NCI-H1417 (cell line): Measurements from ENCODE around the gene IGF2BP3.

Experiments
- DNase-seq, 3 experiments: peaks; one replicate each; lab custom pipeline; 2025; lab: John Stamatoyannopoulos, UW

Gene IGF2BP3

DNA sequence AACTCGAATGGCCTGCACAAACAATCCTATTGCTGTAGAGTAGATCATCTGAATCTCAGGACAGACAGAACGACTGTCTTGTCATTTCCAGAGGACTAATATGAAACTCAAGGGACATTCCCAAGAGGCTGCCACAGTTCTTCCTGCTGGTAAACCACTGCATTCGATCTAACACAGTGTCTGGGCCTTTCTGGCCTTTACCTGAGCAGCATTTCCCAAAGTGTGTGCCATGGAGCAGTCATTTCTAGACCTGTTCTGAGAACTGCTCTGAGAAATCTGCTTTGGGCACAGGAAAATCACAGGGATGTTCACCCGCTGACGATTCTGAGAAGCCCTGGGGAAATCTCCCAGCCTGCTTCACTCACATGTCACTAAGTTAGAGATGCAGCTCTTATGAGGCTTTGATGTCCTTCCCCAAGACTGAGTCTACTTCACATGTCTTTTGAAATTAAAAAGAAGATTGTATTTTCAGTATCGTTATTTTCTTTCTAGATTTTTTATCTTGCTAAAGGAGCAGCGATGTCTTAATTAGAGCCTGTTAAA is 205.3 kb downstream of the IGF2BP3 start:
- DNase-seq: no peak

DNA sequence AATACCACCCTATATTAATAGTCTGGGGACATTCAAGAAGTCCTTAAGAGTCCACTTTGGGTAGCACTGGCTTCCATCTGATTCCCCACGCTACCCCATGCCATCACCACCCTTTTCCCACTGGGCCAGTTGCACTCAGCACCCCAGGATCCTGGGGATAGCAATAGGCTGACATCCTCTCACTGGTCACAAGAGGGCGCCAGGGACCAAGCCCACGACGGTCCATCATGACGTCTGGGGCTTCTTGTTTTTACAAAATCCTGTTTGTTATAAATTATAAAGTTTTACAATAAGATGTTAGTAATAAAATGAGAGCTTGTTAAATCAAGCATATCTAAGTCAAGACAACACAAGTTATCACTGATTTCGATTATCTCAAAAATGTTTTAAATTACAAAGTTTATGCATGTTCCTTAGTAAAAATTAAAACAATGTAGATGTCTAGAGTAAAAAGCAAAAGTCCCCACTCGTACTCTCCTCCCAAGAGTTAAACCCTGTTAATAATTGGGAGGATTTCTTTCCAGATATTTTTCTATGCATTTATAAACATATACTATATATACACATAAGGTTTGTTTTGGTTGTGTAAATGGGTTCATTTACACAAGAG is 208.3 kb downstream of the IGF2BP3 start:
- DNase-seq: peak; percentile 27 to 79 (median 48)

DNA sequence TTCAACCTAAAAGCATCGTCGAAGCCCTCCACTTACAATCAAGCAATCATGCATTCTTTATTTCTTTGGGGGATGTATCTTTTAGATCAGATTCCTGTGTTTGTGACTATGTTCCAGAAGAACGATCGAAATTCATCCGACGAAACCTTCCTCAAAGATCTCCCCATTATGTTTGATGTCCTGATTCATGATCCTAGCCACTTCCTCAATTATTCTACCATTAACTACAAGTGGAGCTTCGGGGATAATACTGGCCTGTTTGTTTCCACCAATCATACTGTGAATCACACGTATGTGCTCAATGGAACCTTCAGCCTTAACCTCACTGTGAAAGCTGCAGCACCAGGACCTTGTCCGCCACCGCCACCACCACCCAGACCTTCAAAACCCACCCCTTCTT is 209.9 kb downstream of the IGF2BP3 start:
- no peak for DNase-seq
